MM.1S (cell line): Measurements from ENCODE around the gene PSEN1.
"Not testable (repeated sequence)": the region's sequence is repeated elsewhere in the genome, so short reads cannot be mapped to it uniquely, and the experiment has no call there.

Experiments used
- EZH2 ChIP-seq: fragments of 300-600 bp; sonication (generic); optimal IDR thresholded peaks from 2 replicates; pipeline ENCODE3; 2017; ENCODE audit warnings: low read depth, mild to moderate bottlenecking, antibody characterized with exemption, low read length, mixed read lengths
- TF ChIP-seq, protein P1 (sequence below): fragments of 300-600 bp; sonication (generic); IDR thresholded peaks from 2 replicates; pipeline ENCODE4 v1.5.1; 2016; ENCODE audit warnings: antibody characterized with exemption, low read length, mixed read lengths

DNA sequence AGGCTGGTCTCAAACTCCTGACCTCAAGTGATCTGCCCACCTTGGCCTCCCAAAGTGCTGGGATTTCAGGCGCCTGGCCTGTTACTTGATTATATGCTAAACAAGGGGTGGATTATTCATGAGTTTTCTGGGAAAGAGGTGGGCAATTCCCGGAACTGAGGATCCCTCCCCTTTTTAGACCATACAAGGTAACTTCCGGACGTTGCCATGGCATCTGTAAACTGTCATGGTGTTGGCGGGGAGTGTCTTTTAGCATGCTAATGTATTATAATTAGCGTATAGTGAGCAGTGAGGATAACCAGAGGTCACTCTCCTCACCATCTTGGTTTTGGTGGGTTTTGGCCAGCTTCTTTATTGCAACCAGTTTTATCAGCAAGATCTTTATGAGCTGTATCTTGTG is 33.5 kb downstream of the PSEN1 start:
- TF ChIP-seq, protein P1, sequence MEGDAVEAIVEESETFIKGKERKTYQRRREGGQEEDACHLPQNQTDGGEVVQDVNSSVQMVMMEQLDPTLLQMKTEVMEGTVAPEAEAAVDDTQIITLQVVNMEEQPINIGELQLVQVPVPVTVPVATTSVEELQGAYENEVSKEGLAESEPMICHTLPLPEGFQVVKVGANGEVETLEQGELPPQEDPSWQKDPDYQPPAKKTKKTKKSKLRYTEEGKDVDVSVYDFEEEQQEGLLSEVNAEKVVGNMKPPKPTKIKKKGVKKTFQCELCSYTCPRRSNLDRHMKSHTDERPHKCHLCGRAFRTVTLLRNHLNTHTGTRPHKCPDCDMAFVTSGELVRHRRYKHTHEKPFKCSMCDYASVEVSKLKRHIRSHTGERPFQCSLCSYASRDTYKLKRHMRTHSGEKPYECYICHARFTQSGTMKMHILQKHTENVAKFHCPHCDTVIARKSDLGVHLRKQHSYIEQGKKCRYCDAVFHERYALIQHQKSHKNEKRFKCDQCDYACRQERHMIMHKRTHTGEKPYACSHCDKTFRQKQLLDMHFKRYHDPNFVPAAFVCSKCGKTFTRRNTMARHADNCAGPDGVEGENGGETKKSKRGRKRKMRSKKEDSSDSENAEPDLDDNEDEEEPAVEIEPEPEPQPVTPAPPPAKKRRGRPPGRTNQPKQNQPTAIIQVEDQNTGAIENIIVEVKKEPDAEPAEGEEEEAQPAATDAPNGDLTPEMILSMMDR, result not testable (repeated sequence)
- not testable (repeated sequence) for TF ChIP-seq EZH2
